SJCRH30 (cell line): ENCODE results near the gene RAB40B. TPM values are rescaled to one million over a fixed set of nuclear protein-coding genes. Genes with fewer than 3 reads are reported as not detected.
"Not testable (repeated sequence)": the region's sequence is repeated elsewhere in the genome, so short reads cannot be mapped to it uniquely, and the experiment has no call there.

Experiments used
- DNase-seq, 2 experiments: peaks; one replicate each; pipeline ENCODE4 v3.0.0-alpha.2; 2015 to 2020
- H3K27ac ChIP-seq: fragments of 250-450 bp; sonication (Bioruptor Pico); 2 replicates; pipeline ENCODE4 v1.5.1; 2020; ENCODE audit warnings: mild to moderate bottlenecking, moderate library complexity
- H3K27me3 ChIP-seq: fragments of 250-450 bp; sonication (Bioruptor Pico); 2 replicates; pipeline ENCODE4 v1.5.1; 2020; ENCODE audit warnings: mild to moderate bottlenecking, moderate library complexity
- H3K36me3 ChIP-seq: fragments of 250-450 bp; sonication (Bioruptor Pico); 2 replicates; pipeline ENCODE4 v1.5.1; 2020; ENCODE audit warnings: mild to moderate bottlenecking, moderate library complexity
- H3K4me1 ChIP-seq: fragments of 250-450 bp; sonication (Bioruptor Pico); 2 replicates; pipeline ENCODE4 v1.5.1; 2020; ENCODE audit warnings: mild to moderate bottlenecking, moderate library complexity
- H3K4me3 ChIP-seq: fragments of 250-450 bp; sonication (Bioruptor Pico); 2 replicates; pipeline ENCODE4 v1.5.1; 2020; ENCODE audit warnings: mild to moderate bottlenecking, moderate library complexity
- H3K9me3 ChIP-seq: fragments of 250-450 bp; sonication (Bioruptor Pico); replicated peaks from 2 replicates; pipeline ENCODE4 v1.5.1; 2020; ENCODE audit warnings: mild to moderate bottlenecking, moderate library complexity
- total RNA-seq: library from RNA; depleted of rRNA; stranded (reverse); fragments of >200 nt; shearing (Covaris generic); gene quantifications from 2 replicates; pipeline ENCODE4 v1.2.3, GENCODE V29; 2014; rRNA removed

RAB40B gene, protein sequence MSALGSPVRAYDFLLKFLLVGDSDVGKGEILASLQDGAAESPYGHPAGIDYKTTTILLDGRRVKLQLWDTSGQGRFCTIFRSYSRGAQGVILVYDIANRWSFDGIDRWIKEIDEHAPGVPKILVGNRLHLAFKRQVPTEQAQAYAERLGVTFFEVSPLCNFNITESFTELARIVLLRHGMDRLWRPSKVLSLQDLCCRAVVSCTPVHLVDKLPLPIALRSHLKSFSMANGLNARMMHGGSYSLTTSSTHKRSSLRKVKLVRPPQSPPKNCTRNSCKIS
- 14.6 and 17.2 TPM in 2 replicates for total RNA-seq

DNA sequence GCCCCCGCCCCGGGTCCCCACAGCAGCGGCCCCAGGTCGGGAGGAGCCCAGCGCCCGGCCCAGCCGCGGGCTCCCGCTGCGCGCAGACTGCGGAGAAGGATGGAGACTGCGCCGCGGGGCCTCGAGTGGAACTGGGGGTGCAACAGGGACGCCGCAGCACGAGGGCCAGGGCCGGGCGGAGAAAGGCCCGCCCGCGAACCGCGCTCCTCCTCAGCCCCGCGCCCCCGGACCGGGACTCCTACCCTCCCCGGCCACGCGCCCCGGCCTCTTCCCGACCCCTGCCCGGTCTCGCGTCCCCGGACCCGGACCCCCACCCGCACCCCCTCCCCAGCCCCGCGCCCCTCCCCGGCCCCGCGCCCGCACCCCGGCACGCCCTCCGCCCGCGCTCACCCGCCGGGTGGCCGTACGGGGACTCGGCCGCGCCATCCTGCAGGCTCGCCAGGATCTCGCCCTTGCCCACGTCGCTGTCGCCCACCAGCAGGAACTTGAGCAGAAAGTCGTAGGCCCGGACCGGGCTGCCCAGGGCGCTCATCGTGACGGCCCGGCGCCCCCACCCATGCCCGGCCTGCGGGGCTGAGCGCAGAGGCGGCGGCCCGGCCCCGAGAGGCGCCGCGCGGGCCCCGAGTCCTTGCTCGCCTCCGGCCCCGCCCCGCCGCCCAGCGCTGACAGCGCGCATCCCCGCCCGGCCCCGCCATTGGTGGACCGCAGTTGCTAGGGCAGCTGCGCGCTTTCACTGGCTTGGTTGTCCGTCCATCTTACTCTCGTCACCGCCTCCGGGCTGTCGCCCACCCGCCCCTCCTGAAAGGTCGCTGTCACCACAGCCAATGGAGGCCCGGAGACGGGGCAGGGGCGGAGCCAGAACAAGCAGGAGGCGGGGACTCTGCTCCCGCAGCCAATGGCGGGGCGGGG is at the start of gene RAB40B:
RAB40B (minus strand) TSS at position 634 of the 909 bp plus-strand sequence; CDS start at position 532, 102 bp downstream.
- H3K27me3 ChIP-seq = peaks cover 10% of the 10 kb centered on the region; the same call in 1 of the 2 replicates
- H3K27ac ChIP-seq = no peak within 1 kb of the TSS
- peaks cover 12% of the 10 kb centered on the region; the same call in 1 of the 2 replicates for H3K4me1 ChIP-seq
- peak within 1 kb of the TSS; percentile 75 for H3K4me3 ChIP-seq
- peaks cover 6% of the 10 kb centered on the region for H3K9me3 ChIP-seq
- H3K36me3 ChIP-seq = no peaks in the 10 kb centered on the region
- DNase-seq = peak; percentile 100

DNA sequence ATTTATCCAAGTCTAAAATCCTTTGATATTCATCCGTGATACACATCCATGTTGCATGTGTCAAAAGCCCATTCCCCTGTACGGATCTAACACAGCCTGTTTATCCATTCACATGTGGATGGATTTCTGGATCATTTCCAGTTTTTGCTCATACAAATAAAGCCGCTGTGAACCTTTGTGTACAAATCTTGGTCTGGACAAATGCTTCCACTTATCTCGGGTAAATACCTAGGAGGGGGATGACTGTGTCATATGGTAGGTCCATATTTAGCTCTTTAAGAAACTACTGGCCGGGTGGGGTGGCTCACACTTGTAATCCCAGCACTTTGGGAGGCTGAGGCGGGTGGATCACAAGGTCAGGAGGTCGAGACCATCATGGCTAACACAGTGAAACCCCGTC is 47.0 kb upstream of the RAB40B start:
- Histone ChIP-seq H3K27me3 (no peaks in the 10 kb centered on the region), H3K4me1 (no peaks in the 10 kb centered on the region), H3K27ac (no peak overlapping the region), H3K36me3 (peaks cover 10% of the 10 kb centered on the region), H3K9me3 (peaks cover 18% of the 10 kb centered on the region), H3K4me3 (no peak overlapping the region)
- DNase-seq = no peak

DNA sequence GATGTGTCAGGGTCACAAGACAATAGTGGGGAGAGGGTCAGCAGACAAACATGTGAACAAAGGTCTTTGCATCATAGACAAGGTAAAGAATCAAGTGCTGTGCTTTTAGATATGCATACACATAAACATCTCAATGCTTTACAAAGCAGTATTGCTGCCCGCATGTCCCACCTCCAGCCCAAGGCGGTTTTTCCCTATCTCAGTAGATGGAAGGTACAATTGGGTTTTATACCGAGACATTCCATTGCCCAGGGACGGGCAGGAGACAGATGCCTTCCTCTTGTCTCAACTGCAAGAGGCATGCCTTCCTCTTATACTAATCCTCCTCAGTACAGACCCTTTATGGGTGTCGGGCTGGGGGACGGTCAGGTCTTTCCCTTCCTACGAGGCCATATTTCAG is 46.2 kb upstream of the RAB40B start:
- not testable (repeated sequence) for H3K4me3 ChIP-seq, DNase-seq, H3K27me3 ChIP-seq, H3K27ac ChIP-seq, H3K4me1 ChIP-seq
- Histone ChIP-seq H3K9me3 (peaks cover 19% of the 10 kb centered on the region), H3K36me3 (peaks cover 12% of the 10 kb centered on the region)

DNA sequence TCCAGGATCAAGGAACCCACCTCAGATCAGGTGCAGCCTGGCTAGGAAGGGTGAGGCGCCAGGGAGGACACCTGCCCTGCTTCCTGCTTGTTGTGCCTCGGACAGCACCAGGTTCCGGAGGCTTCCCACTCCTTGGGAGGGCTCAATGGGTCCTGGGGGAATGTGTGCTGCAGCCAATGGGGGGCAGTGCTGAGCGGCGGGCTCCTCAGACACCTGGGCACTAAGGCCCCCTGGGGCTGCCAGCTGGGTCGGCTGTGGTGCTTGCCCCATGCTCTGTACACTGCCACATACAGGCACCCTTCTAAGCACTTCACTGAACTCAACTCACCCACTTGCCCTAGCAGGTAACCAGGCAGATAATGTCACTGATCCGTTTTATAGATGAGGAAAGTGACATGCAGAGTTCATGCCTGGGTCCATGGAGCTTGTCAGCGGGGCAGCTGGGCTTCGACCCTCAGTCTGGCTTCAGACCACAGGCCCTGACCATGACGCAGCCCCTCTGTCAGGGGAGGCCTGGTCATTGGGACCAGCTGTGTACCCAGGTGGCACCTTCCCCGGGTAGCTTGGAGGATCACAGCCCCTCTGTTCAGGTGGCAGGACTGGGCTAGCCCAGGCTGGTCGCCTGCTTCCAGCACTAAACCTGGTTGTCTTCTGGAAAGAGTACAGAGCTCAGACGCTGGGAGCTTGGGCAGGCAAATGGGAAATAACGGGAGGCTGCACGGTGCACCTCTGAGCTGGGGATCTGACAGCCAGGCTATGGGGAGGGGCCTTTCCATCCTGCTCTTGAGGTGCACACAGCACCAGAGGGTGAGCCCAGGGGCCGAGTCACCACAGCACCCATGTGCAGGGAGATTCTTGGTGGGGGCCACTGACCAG is 45.1 kb upstream of the RAB40B start:
- no peaks in the 10 kb centered on the region for H3K27me3 ChIP-seq
- H3K36me3 ChIP-seq = peaks cover 14% of the 10 kb centered on the region
- H3K4me1 ChIP-seq = no peaks in the 10 kb centered on the region
- H3K4me3 ChIP-seq = no peak overlapping the region
- H3K27ac ChIP-seq = no peak overlapping the region
- no peak for DNase-seq
- H3K9me3 ChIP-seq = peaks cover 19% of the 10 kb centered on the region

DNA sequence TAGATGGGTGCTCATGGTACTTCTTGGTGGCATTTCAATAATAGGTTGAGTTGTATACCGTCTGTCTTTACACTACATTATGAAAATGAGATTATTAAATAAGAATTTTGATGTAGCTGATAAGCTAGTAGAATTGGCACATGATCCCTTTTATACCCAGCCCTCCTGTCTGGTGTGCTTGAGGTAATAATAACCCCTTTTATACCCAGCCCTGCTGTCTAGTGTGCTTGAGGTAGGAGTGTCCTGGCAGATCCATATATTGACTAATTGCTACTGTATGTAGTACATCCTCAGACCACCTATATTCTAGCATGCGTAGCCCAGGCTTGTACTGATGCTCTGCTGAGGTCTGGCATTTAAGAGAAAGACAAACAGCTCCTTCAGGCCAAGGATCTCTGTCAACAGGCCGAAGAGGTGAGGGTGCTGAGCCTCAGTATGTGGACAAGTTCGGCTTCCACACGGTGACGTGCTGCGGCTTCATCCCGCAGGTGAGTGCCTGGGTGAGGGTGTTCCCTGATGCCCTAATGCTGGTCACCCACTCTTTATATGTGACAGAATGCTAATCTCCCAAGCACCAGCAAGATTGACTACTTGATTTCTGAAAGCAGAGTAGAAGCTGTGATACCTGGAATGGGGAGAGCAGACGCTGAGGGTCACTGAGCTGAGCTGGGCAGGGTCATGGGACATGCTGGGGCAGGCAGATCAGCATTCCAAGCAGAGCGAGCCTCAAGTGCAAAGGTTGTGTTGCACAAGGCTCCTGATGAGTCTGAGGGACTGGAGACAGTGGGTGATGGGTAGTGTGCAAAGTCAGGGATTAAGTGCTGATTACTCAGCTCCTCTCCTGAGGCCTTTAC is 42.6 kb upstream of the RAB40B start:
- H3K27ac ChIP-seq = no peak overlapping the region
- no peaks in the 10 kb centered on the region for H3K27me3 ChIP-seq
- no peaks in the 10 kb centered on the region for H3K4me1 ChIP-seq
- no peak overlapping the region for H3K4me3 ChIP-seq
- H3K36me3 ChIP-seq = peaks cover 14% of the 10 kb centered on the region
- DNase-seq = no peak
- peaks cover 19% of the 10 kb centered on the region for H3K9me3 ChIP-seq

DNA sequence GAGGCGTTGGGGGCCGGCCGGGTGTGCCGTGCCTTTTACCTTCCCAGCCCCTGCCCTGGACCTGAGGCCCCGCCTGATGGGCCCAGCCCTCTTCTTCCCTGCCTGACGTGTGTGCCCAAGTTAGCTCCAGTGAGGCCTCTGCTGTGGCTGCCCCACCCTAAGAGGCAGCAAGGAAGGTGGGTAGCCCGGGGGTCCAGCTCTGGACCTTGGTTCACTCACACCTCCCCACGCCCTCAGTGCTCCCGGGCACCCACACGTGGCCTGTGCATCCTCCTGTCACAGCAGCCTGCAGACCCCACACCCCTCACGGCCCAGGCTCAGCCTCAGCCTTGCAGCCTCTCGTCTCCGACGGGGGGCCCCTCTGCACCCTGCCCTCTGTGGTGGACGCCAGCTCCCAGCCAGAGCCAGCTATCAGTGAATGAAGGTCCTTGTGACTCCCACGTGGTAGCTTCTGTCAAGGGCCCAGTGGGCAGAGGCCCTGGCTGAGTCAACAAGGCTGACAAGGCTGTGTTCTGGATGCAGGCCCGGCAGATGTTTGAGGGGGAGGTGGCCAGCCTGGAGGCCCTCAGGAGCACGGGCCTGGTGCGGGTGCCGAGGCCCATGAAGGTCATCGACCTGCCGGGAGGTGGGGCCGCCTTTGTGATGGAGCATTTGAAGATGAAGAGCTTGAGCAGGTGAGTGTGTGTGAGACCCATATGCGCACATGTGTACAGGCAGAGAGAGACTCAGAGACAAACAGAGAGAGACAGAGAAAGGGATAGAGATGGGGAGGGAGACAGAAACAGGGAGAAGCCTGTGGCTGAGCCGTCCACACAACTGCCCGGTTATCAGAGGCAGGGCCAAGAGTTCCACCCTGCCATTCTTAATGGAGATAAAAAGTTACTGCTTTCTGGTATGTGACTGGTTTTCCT is 39.7 kb upstream of the RAB40B start:
- no peak for DNase-seq
- H3K4me3 ChIP-seq = no peak overlapping the region
- H3K27me3 ChIP-seq = no peaks in the 10 kb centered on the region
- H3K27ac ChIP-seq = no peak overlapping the region
- no peaks in the 10 kb centered on the region for H3K4me1 ChIP-seq
- peaks cover 20% of the 10 kb centered on the region for H3K9me3 ChIP-seq
- peaks cover 20% of the 10 kb centered on the region for H3K36me3 ChIP-seq

DNA sequence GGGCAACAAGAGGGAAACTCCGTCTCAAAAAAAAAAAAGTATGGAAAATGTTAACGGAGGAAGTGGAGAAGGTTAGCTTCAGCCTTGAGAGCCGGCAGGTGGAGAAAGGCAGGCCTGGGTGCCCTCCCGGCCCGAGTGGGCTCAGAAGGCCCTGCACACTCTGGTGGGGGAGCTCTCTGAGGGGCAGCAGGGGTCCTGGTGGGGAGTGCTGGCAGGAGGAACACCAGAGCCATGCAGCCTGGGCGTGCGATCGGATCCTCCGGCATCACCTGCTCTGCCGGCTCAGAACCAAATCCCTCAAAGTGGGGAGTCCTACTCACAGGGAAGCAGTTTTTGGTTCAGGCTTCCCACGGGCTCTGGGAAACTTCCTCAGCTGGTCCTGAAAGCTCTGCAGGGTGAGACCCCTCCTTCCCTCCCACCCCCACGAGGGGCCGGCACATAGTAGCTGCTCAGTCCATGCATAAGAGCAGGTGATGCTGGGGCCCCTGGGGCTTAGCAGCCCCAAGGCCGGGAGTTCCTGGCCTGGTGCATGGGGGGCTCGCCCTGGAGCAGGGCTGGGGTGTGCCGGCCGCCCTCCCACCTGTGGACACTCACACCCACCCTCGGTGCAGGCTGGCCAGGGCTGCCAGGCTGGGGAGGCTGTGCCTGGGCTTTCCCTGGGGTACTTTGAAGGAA is 38.1 kb upstream of the RAB40B start:
- H3K4me3 ChIP-seq = no peak overlapping the region
- no peak overlapping the region for H3K27ac ChIP-seq
- no peaks in the 10 kb centered on the region for H3K4me1 ChIP-seq
- peaks cover 36% of the 10 kb centered on the region for H3K36me3 ChIP-seq
- no peaks in the 10 kb centered on the region for H3K27me3 ChIP-seq
- DNase-seq = no peak
- H3K9me3 ChIP-seq = peaks cover 21% of the 10 kb centered on the region

DNA sequence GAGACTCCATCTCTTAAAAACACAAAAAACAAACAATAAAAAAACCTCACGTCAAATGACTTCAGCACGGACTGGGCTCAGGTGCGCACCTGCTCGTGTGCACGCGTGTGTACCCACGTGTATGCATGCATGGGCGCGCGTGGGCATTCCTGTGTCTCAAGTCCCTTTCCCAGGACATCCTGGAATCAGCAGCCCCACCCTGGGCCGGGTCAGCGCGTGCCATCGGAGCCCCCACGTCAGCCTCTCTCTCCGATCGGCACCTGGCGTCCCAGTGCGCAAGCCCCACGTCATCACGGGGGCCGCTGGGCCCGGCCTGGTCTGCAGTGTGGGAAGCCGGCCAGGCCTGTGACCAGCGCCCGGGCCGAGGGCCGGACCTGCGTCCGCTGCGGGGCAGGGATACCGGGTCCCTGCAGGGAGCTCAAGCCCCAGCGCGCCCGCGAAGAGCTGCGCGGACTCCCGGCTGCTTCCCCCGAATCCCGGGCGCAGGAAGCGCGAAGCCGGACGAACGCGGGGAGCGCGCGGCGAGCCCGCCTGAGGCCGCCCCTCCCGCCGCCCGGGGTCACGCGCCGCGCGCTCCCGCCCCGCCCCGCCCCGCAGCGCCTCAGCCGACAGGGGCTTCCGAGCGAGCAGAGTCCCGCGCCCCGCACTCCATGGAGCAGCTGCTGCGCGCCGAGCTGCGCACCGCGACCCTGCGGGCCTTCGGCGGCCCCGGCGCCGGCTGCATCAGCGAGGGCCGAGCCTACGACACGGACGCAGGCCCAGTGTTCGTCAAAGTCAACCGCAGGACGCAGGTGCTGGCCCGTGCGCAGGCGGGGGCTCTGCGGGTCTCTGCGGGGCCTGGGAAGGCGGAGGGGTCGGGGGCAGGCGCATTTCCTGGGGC is 36.7 kb upstream of the RAB40B start, which contains the start of gene FN3K:
FN3K (plus strand) TSS at position 629 of the 880 bp plus-strand sequence; CDS start at position 651, 22 bp downstream.
- DNase-seq = no peak
- peaks cover 9% of the 10 kb centered on the region for H3K9me3 ChIP-seq
- H3K36me3 ChIP-seq = peaks cover 38% of the 10 kb centered on the region
- H3K4me3 ChIP-seq = no peak within 1 kb of the TSS
- H3K27ac ChIP-seq = no peak within 1 kb of the TSS
- no peaks in the 10 kb centered on the region for H3K27me3 ChIP-seq
- no peaks in the 10 kb centered on the region for H3K4me1 ChIP-seq

DNA sequence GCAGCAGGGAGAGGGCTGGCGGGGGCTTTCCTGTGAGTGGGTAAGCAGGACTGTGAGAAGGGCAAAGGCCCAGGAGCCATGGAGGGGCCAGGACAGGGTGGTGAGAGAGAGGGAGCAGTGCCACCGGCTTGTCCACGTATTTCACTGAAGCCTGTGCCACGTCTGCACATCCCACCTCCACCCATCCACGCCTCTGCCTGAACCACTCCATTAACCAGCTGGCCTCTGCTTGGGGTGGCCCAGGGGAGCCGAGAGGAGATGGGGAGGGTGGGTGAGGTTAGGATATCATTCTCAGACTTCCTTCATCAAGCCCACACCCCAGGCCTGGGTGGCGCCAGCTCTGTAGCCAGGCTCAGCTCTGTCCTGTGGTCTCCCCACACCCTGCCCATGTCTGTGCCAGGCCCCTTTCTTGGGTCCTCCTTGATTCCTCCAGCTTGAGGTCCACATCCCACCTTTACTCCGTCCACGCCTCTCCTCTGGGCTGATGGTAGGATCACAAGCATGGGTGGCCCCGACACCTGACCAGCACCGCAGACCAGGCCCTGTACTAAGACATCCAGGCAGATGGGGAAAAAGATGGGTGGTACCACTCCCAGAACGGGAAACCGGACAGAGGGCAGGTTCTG is 33.7 kb upstream of the RAB40B start:
- no peak for DNase-seq
- peaks cover 60% of the 10 kb centered on the region for H3K36me3 ChIP-seq
- no peak overlapping the region for H3K27ac ChIP-seq
- no peaks in the 10 kb centered on the region for H3K27me3 ChIP-seq
- H3K4me1 ChIP-seq = no peaks in the 10 kb centered on the region
- peaks cover 9% of the 10 kb centered on the region for H3K9me3 ChIP-seq
- no peak overlapping the region for H3K4me3 ChIP-seq

DNA sequence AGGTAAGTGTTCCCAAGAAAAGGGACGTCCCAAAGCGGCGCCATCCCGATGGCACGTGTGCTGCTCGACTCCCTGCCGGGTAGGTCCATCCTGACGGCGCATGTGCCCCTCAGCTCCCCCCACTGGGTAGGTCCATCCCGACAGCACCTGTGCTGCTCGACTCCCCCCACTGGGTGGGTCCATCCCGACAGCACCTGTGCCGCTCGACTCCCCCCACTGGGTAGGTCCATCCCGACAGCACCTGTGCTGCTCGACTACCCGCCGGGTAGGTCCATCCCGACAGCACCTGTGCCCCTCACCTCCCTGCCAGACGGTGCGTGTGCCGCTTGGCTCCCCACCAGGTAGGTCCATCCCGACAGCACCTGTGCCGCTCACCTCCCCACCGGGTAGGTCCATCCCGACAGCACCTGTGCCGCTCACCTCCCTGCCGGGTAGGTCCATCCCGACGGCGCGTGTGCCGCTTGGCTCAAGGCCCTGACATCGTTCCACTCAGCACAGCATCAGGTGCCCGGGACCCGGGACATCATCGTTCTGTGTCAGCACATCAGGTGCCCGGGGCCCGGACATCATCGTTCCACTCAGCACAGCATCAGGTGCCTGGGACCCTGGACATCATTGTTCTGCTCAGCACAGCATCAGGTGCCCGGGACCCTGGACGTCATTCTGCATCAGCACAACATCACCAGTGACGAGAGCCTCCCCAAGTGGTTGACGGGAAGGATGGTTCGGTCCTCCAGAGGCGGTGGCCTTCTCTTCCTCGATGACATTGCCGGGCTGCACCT is 31.2 kb upstream of the RAB40B start:
- H3K9me3 ChIP-seq = peaks cover 9% of the 10 kb centered on the region
- no peak overlapping the region for H3K4me3 ChIP-seq
- H3K4me1 ChIP-seq = no peaks in the 10 kb centered on the region
- no peak overlapping the region for H3K27ac ChIP-seq
- no peaks in the 10 kb centered on the region for H3K27me3 ChIP-seq
- no peak for DNase-seq
- H3K36me3 ChIP-seq = peaks cover 78% of the 10 kb centered on the region

DNA sequence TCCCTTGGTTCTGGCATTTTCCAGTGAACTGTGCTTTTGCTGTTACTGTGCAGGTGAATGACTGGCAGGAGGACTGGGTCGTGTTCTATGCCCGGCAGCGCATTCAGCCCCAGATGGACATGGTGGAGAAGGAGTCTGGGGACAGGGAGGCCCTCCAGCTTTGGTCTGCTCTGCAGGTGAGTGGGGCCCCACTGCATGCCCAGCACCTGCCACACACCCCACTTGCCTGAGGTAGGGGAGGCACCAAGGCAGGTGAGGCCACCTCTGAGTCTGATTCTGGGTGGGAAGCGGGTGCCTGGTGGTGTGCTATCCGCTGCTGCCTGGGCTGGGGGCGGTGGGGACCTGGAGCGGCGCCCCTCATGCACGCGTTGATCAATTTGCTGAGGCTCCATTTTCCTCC is 27.9 kb upstream of the RAB40B start:
- DNase-seq = no peak
- H3K27ac ChIP-seq = no peak overlapping the region
- H3K4me1 ChIP-seq = no peaks in the 10 kb centered on the region
- H3K27me3 ChIP-seq = no peaks in the 10 kb centered on the region
- no peak overlapping the region for H3K4me3 ChIP-seq
- H3K36me3 ChIP-seq = peaks cover 80% of the 10 kb centered on the region
- H3K9me3 ChIP-seq = no peaks in the 10 kb centered on the region
